ENCODE data around the gene TOX3. TPM values are rescaled to one million over a fixed set of nuclear protein-coding genes. Genes with fewer than 3 reads are reported as not detected.

Gene TOX3
- total RNA-seq, 1 donor from 2014 or later, result not detected

GRCh38 chr16:52466994-52467393, 79.9 kb downstream of the TOX3 start:
- no peak for DNase-seq
- ChIA-PET POLR2A (no interaction called here), CTCF (no interaction called here)
- no peaks in the 10 kb centered on the region for H3K9me3 Mint-ChIP-seq
- H3K36me3 Mint-ChIP-seq (ENCODE audit: low read depth), result no peaks in the 10 kb centered on the region
- H3K27ac Mint-ChIP-seq, result no peak overlapping the region
- H3K27me3 Mint-ChIP-seq, result no peaks in the 10 kb centered on the region
- no peak for TF ChIP-seq CTCF (IDR thresholded peaks at IDR 0.05)
- no peak for ATAC-seq (ENCODE audit: low read depth)
- no peak overlapping the region for H3K4me3 Mint-ChIP-seq
- no peaks in the 10 kb centered on the region for H3K4me1 Mint-ChIP-seq
- intact Hi-C loops (cut with micrococcal nuclease), result no loop called here

- Mint-ChIP-seq H3K36me3 (ENCODE audit: low read depth) (no peaks in the 10 kb centered on the region), H3K4me1 (no peaks in the 10 kb centered on the region), H3K27ac (no peak overlapping the region), H3K9me3 (no peaks in the 10 kb centered on the region), H3K27me3 (no peaks in the 10 kb centered on the region), H3K4me3 (no peak overlapping the region)
- DNase-seq (no peak), ATAC-seq (ENCODE audit: low read depth) (no peak)
- ChIA-PET CTCF (no interaction called here), POLR2A (no interaction called here)
- intact Hi-C loops (cut with micrococcal nuclease), result no loop called here
- no peak for TF ChIP-seq CTCF (IDR thresholded peaks at IDR 0.05)
Observed at GRCh38 chr16:52465711-52466267, 81.2 kb downstream of the TOX3 start.

- intact Hi-C loops (cut with micrococcal nuclease), result no loop called here
- POLR2A ChIA-PET, result no interaction called here
- Mint-ChIP-seq H3K4me1 (no peaks in the 10 kb centered on the region), H3K36me3 (ENCODE audit: low read depth) (no peaks in the 10 kb centered on the region), H3K9me3 (no peaks in the 10 kb centered on the region), H3K4me3 (no peak overlapping the region), H3K27me3 (no peaks in the 10 kb centered on the region), H3K27ac (no peak overlapping the region)
- no peak for DNase-seq
- ATAC-seq (ENCODE audit: low read depth), result no peak
- CTCF ChIA-PET, result no interaction called here
- TF ChIP-seq CTCF (IDR thresholded peaks at IDR 0.05), result no peak
Observed at GRCh38 chr16:52463904-52464303, 83.0 kb downstream of the TOX3 start.

GRCh38 chr16:52462816-52463215, 84.1 kb downstream of the TOX3 start:
- Mint-ChIP-seq H3K9me3 (no peaks in the 10 kb centered on the region), H3K27ac (no peak overlapping the region), H3K4me3 (no peak overlapping the region), H3K27me3 (no peaks in the 10 kb centered on the region), H3K4me1 (no peaks in the 10 kb centered on the region), H3K36me3 (ENCODE audit: low read depth) (no peaks in the 10 kb centered on the region)
- no peak for DNase-seq
- ChIA-PET POLR2A (no interaction called here), CTCF (no interaction called here)
- intact Hi-C loops (cut with micrococcal nuclease), result no loop called here
- no peak for TF ChIP-seq CTCF (IDR thresholded peaks at IDR 0.05)
- no peak for ATAC-seq (ENCODE audit: low read depth)

GRCh38 chr16:52460639-52461178, 86.2 kb downstream of the TOX3 start:
- no peak overlapping the region for H3K27ac Mint-ChIP-seq
- no peak for TF ChIP-seq CTCF (IDR thresholded peaks at IDR 0.05)
- intact Hi-C loops (cut with micrococcal nuclease), result no loop called here
- no peak for DNase-seq
- no peaks in the 10 kb centered on the region for H3K36me3 Mint-ChIP-seq (ENCODE audit: low read depth)
- ChIA-PET CTCF (no interaction called here), POLR2A (no interaction called here)
- no peaks in the 10 kb centered on the region for H3K4me1 Mint-ChIP-seq
- no peaks in the 10 kb centered on the region for H3K27me3 Mint-ChIP-seq
- no peak for ATAC-seq (ENCODE audit: low read depth)
- no peaks in the 10 kb centered on the region for H3K9me3 Mint-ChIP-seq
- H3K4me3 Mint-ChIP-seq, result no peak overlapping the region
